D721Med (cell line): Measurements from ENCODE around the gene CYREN.

Experiments
- DNase-seq: peaks from one replicate; pipeline ENCODE4 v3.0.0; 2011; ENCODE audit warnings: low spot score; ENCODE audit not compliant: insufficient read length
- FAIRE-seq: peaks from 2 replicates; lab custom pipeline; 2011; peaks lifted over from hg19 to GRCh38; lab: Jason Lieb, UNC
- TF ChIP-seq, protein P1 (sequence below): IDR thresholded peaks from 2 replicates; pipeline ENCODE4 v1.5.1; 2012; ENCODE audit warnings: mild to moderate bottlenecking, control low read depth; ENCODE audit not compliant: insufficient read depth; ENCODE audit errors: missing control alignments

The CYREN gene

DNA sequence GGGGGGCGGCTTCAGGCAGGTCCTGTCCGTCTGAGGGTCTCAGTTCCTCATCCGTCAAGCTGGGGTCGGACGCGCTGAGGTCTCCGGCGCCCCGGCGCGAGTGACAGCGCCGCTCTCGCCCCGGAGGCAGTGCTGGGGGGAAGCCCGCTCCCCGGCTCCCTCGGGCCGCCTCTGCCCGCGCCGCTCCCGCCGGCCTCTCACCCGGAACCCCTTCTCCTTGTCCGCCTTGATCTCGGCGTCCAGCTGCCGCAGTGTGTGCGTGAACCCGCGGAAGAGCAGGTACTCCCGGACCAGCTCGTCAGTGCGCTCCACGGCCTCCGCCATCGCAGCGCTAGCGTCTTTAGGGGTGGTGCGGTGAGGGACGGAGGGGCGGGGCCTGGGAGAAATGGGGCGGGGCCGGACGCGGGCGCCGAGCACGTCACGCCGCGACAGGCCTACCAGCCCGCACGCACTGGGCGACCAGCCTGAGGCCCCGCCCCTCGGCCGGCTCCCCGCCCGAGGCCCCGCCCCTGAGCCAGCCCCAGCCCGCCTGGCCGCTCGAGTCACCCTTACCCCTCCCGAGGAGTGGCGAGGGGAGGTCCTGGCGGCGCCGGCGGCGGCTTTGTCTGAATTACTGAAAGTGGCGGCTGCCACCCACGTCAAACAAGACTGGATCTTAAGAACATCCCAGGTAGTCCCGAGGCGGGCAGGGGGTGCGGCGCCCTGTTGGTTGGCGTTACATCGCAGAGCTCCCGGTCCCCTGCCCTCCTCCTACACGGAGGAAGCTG lies 40.9 kb upstream of the CYREN start, which contains the start of gene WDR91:
Gene WDR91, minus strand, starts transcription at position 348 of the 767 bp plus-strand sequence. Its CDS starts 24 bp downstream, at position 324.
- peak; percentile 96 for DNase-seq
- FAIRE-seq = no peak
- TF ChIP-seq, protein P1, sequence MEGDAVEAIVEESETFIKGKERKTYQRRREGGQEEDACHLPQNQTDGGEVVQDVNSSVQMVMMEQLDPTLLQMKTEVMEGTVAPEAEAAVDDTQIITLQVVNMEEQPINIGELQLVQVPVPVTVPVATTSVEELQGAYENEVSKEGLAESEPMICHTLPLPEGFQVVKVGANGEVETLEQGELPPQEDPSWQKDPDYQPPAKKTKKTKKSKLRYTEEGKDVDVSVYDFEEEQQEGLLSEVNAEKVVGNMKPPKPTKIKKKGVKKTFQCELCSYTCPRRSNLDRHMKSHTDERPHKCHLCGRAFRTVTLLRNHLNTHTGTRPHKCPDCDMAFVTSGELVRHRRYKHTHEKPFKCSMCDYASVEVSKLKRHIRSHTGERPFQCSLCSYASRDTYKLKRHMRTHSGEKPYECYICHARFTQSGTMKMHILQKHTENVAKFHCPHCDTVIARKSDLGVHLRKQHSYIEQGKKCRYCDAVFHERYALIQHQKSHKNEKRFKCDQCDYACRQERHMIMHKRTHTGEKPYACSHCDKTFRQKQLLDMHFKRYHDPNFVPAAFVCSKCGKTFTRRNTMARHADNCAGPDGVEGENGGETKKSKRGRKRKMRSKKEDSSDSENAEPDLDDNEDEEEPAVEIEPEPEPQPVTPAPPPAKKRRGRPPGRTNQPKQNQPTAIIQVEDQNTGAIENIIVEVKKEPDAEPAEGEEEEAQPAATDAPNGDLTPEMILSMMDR = no peak

DNA sequence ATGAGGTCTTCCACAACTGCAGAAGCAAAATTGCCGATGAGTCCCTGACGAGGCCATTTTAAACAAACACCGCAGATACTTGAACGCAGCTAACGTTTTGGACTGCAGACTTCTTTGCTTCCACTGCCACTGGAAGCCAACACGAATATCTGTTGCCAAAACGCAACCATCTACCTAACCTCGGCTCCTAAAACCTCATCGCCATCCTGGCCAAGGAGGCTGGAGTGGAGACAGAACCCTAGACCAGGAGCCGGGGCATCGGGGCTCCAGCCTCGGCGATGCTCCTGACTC lies 40.3 kb upstream of the CYREN start:
- DNase-seq (no peak), FAIRE-seq (no peak)
- TF ChIP-seq, protein P1 = no peak

DNA sequence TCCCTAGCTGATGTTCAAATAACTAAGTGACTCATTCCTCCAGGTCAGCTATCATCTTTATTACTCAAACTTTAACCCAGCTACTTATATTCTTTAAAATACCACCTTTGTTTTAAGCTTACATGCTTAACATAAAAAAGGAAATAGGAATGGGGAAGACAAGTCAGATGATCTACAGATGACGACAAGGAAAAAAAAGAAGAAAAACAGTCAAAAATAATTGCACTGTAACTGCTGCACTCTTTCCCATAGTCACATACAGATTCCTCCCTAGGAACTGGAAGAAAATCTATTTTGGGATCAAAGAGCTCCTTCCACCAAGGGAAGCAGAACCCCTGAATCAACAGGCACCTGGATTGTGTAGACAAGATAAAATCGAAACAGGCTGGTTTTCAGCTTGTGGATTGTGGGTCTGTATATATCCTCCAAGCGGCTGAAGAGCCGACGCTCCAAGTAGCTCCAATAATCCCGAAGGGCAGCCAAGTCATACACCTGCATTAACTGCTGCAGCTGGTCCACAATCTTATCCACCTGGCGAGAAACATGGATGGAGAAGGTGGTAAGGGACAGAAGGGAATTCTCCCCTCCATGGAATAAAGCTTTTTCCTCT lies 38.8 kb upstream of the CYREN start:
- FAIRE-seq (no peak), DNase-seq (no peak)
- TF ChIP-seq, protein P1 = no peak

DNA sequence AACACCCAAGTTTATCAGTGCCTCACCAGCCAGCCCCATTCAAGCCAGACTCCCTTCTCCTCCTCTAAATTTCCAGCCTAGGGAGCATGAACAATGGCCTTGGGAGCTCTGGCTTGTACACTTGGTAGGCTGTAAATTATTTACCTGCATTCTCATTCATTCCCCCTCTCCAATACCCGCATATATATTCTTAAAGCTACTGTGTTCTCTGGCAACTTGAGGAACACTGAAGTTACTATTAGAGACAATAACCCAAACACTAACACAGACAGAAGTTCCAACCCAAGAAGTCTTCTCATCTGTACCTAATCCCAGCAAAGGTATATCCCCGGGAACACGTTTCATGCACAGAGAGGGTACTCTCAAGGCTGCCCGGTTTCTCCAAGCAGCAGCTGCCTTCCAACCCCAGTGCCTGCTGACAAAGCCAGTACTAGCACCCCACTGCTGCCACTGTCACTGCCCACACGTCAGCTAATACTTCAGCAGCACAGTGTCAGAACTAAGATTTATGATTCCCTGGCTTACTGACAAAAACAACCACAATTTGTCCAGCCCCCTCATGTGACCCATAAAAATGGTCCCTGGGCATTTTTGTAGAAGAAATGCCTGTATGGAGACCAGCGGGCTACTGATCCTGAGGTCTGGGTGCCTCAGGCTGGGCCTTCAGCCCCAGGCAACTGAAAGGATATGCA lies 37.7 kb upstream of the CYREN start:
- no peak for FAIRE-seq
- DNase-seq = no peak
- TF ChIP-seq, protein P1 = no peak

DNA sequence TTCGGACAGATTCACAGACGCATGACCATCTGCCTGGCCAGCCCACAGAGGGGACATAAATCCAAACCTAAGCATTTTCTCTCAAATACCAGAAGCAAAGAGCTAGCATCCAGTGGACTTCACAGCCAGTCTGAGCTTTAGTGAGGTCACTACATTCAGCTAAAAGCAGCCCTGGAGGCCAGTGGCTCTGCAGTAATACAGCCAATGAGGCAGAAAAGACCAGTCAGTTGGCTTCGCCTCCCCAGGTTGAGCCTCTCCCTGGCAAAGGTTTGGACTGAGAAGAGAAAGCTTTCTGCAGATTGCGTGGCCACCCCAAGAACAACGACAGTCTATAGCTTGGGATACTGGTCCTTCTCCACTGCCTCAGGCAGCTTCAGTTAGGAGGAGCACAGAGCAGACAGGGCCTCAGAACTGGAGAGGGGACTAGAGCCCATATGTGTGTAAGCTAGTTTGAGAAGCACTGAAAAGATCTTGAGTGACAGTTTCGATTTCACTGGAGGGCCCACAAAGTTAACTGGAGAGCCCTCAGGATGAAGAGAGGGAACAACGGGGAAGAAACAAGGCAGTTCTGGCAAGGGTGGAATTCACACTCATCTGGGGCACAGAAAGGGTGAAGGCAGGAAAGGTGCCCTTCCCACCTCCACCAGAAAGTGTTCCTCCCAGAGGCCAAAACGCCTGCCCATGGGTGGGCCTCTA lies 37.0 kb upstream of the CYREN start:
- FAIRE-seq (no peak), DNase-seq (no peak)
- TF ChIP-seq, protein P1 = no peak

DNA sequence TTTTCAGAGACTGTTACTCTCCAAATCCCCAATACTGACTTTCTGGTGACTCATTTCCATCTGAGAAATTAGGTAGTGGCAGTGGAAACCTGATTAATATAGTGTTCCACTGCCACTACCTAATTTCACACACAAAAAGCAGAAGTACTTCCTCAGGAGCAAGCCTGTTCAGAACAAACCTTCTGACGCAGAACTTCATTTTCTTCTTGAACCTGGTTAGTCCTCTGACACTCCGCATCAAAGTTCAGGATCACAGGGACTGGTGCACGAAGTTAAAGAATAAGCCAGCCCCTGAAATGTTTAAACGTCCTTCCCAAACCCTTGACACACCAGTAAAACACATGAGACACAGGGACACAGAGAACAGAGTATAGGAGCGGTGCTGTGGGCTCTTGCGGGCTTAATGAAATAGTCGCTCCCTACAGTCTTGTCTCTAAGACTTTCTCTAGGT lies 36.5 kb upstream of the CYREN start:
- FAIRE-seq (no peak), DNase-seq (no peak)
- TF ChIP-seq, protein P1 = no peak
